Neural progenitor cell (in vitro differentiated cells): ENCODE data around the gene MAP2. TPM values are rescaled to one million over a fixed set of nuclear protein-coding genes. Genes with fewer than 3 reads are reported as not detected.

ENCODE experiments used
- DNase-seq: peaks from one replicate; pipeline ENCODE4 v3.0.0-alpha.2; 2016; ENCODE audit warnings: low spot score
- H2AFZ ChIP-seq: fragments of 200-600 bp; sonication (generic); replicated peaks from 2 replicates; pipeline ENCODE4 v1.6.1; 2016; ENCODE audit warnings: antibody characterized with exemption
- H3F3A ChIP-seq: fragments of 200-600 bp; sonication (generic); 2 replicates; pipeline ENCODE4 v1.6.1; 2016; ENCODE audit warnings: antibody characterized with exemption, low read depth
- H3K27ac ChIP-seq: fragments of 200-600 bp; sonication (generic); 2 replicates; pipeline ENCODE4 v1.5.1; 2016; ENCODE audit warnings: mild to moderate bottlenecking
- H3K27me3 ChIP-seq: fragments of 200-600 bp; sonication (generic); 2 replicates; pipeline ENCODE4 v1.6.1; 2016; ENCODE audit warnings: mild to moderate bottlenecking, moderate library complexity
- H3K36me3 ChIP-seq: fragments of 200-600 bp; sonication (generic); 2 replicates; pipeline ENCODE4 v1.5.1; 2016
- H3K4me1 ChIP-seq: fragments of 200-600 bp; sonication (generic); 2 replicates; pipeline ENCODE4 v1.6.1; 2016; ENCODE audit warnings: mixed run types
- H3K4me2 ChIP-seq: fragments of 200-600 bp; sonication (generic); 2 replicates; pipeline ENCODE4 v1.6.1; 2016
- H3K4me3 ChIP-seq: fragments of 200-600 bp; sonication (generic); 2 replicates; pipeline ENCODE4 v1.5.1; 2016
- H3K79me2 ChIP-seq: fragments of 200-600 bp; sonication (generic); 2 replicates; pipeline ENCODE4 v1.6.1; 2016; ENCODE audit warnings: low read depth
- H3K9ac ChIP-seq: fragments of 200-600 bp; sonication (generic); 2 replicates; pipeline ENCODE4 v1.6.1; 2016
- H3K9me3 ChIP-seq: fragments of 200-600 bp; sonication (generic); 2 replicates; pipeline ENCODE4 v1.5.1; 2016; ENCODE audit warnings: low read depth
- H4K20me1 ChIP-seq: fragments of 200-600 bp; sonication (generic); 2 replicates; pipeline ENCODE4 v1.6.1; 2016; ENCODE audit warnings: low read depth
- H3K27ac Mint-ChIP-seq: 3 replicates; pipeline ENCODE4 v1.8.0; 2021; ENCODE audit warnings: mixed read lengths
- H3K27me3 Mint-ChIP-seq: 2 replicates; pipeline ENCODE4 v1.8.0; 2022; ENCODE audit warnings: low read depth, mild to moderate bottlenecking, inconsistent platforms, moderate library complexity, mixed read lengths; ENCODE audit not compliant: insufficient read depth
- H3K36me3 Mint-ChIP-seq: 3 replicates; pipeline ENCODE4 v1.8.0; 2021; ENCODE audit warnings: mixed read lengths
- H3K4me1 Mint-ChIP-seq: 3 replicates; pipeline ENCODE4 v1.8.0; 2021; ENCODE audit warnings: mixed read lengths
- H3K4me3 Mint-ChIP-seq: 3 replicates; pipeline ENCODE4 v1.8.0; 2021; ENCODE audit warnings: mild to moderate bottlenecking, moderate library complexity, mixed read lengths
- H3K9me3 Mint-ChIP-seq: 3 replicates; pipeline ENCODE4 v1.8.0; 2020; ENCODE audit warnings: mixed read lengths
- EZH2 ChIP-seq: fragments of 200-600 bp; sonication (generic); IDR thresholded peaks from 2 replicates; pipeline ENCODE4 v1.6.1; 2017; ENCODE audit warnings: antibody characterized with exemption, mild to moderate bottlenecking, moderate library complexity
- EZH2phosphoT487 ChIP-seq: fragments of 200-600 bp; sonication (generic); IDR thresholded peaks from 2 replicates; pipeline ENCODE4 v1.6.1; 2017; ENCODE audit warnings: antibody characterized with exemption
- total RNA-seq: library from RNA; depleted of rRNA; stranded (reverse); fragments of >200 nt; gene quantifications from 2 replicates; pipeline ENCODE4 v1.2.3, GENCODE V29; 2015; ENCODE audit warnings: low replicate concordance
- TF ChIP-seq, protein P1 (sequence below): fragments of 200-600 bp; sonication (generic); IDR thresholded peaks from 2 replicates; pipeline ENCODE4 v1.5.1; 2017; ENCODE audit warnings: antibody characterized with exemption, mild to moderate bottlenecking

Gene MAP2
- total RNA-seq, 1 donor from 2014 or later, result 102 TPM

DNA sequence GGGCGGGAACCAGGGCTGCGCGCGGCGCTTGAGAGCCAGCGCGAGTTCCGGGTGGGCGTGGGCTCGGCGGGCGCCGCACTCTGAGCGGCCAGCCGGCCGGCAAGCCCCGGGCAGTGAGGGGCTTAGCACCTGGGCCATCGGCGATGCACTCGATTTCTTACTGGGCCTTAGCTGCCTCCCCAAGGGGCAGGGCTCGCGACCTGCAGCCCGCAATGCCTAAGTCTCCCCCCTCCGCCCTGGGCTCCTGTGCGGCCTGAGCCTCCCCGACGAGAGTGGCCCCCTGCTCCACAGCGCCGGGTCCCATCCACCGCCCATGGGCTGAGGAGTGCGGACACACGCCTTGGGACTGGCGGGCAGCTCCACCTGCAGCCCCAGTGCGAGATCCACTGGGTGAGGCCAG is 36.5 kb upstream of the MAP2 start:
- peak overlapping the region; percentile 100 for H3K27ac Mint-ChIP-seq
- no peak for DNase-seq
- H3K36me3 ChIP-seq, result no peaks in the 10 kb centered on the region
- H3K4me1 ChIP-seq, result peaks cover 23% of the 10 kb centered on the region
- H3K27ac ChIP-seq, result no peak overlapping the region
- H3K9me3 Mint-ChIP-seq, result peaks cover 14% of the 10 kb centered on the region
- no peaks in the 10 kb centered on the region for H3K9me3 ChIP-seq
- TF ChIP-seq, protein P1, sequence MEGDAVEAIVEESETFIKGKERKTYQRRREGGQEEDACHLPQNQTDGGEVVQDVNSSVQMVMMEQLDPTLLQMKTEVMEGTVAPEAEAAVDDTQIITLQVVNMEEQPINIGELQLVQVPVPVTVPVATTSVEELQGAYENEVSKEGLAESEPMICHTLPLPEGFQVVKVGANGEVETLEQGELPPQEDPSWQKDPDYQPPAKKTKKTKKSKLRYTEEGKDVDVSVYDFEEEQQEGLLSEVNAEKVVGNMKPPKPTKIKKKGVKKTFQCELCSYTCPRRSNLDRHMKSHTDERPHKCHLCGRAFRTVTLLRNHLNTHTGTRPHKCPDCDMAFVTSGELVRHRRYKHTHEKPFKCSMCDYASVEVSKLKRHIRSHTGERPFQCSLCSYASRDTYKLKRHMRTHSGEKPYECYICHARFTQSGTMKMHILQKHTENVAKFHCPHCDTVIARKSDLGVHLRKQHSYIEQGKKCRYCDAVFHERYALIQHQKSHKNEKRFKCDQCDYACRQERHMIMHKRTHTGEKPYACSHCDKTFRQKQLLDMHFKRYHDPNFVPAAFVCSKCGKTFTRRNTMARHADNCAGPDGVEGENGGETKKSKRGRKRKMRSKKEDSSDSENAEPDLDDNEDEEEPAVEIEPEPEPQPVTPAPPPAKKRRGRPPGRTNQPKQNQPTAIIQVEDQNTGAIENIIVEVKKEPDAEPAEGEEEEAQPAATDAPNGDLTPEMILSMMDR, result no peak
- no peak for TF ChIP-seq EZH2phosphoT487
- TF ChIP-seq EZH2, result no peak
- H3K27me3 Mint-ChIP-seq, result peaks cover 4% of the 10 kb centered on the region
- no peaks in the 10 kb centered on the region for H3K27me3 ChIP-seq
- no peaks in the 10 kb centered on the region for H3K79me2 ChIP-seq
- peaks cover 20% of the 10 kb centered on the region for H3F3A ChIP-seq
- H3K4me3 ChIP-seq, result no peak overlapping the region
- H3K4me1 Mint-ChIP-seq, result peaks cover 37% of the 10 kb centered on the region
- H3K36me3 Mint-ChIP-seq, result peaks cover 6% of the 10 kb centered on the region
- no peak overlapping the region for H3K9ac ChIP-seq
- H3K4me3 Mint-ChIP-seq, result no peak overlapping the region
- H2AFZ ChIP-seq, result no peak overlapping the region
- H4K20me1 ChIP-seq, result no peaks in the 10 kb centered on the region
- no peak overlapping the region for H3K4me2 ChIP-seq

DNA sequence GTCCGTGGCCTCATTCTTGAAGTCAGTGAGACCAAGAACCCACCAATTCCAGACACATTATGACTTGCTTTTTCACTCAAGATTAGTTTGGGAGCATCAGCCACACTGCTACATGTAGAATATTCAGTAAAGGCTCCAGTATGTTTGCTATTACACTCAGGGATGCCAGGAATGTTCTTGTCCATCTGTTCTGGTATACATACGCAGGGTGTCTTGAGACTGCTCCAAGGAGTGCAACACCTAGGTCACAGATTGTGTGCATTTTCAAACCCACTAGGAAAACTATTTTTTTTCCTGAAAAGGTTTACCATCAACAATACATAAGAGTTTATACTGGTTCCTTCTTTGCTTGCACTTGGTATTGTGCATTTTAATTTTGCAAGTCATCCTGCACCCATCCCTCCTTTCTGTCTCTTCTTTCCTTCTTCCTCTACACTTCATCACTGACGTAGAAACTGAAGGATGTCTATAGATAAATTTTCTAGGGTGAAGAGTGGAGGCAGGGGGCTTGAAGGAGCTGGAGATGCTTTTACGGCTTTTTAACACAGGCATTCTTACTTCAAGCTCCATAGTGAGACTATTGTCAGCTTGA is 35.3 kb upstream of the MAP2 start:
- Histone ChIP-seq H2AFZ (peak overlapping the region; percentile 60), H3K4me3 (no peak overlapping the region), H3F3A (peaks cover 20% of the 10 kb centered on the region), H3K4me1 (peaks cover 23% of the 10 kb centered on the region), H3K79me2 (no peaks in the 10 kb centered on the region), H3K27me3 (no peaks in the 10 kb centered on the region), H3K9ac (no peak overlapping the region), H3K9me3 (no peaks in the 10 kb centered on the region), H3K27ac (peak overlapping the region; percentile 16), H4K20me1 (no peaks in the 10 kb centered on the region), H3K36me3 (no peaks in the 10 kb centered on the region), H3K4me2 (peak overlapping the region; percentile 70)
- Mint-ChIP-seq H3K36me3 (peaks cover 6% of the 10 kb centered on the region), H3K27ac (peak overlapping the region; percentile 100), H3K4me3 (peak overlapping the region; percentile 54), H3K4me1 (peaks cover 42% of the 10 kb centered on the region), H3K27me3 (peaks cover 4% of the 10 kb centered on the region), H3K9me3 (peaks cover 12% of the 10 kb centered on the region)
- no peak for DNase-seq
- TF ChIP-seq, protein P1, result no peak
- TF ChIP-seq EZH2, result no peak
- TF ChIP-seq EZH2phosphoT487, result no peak

DNA sequence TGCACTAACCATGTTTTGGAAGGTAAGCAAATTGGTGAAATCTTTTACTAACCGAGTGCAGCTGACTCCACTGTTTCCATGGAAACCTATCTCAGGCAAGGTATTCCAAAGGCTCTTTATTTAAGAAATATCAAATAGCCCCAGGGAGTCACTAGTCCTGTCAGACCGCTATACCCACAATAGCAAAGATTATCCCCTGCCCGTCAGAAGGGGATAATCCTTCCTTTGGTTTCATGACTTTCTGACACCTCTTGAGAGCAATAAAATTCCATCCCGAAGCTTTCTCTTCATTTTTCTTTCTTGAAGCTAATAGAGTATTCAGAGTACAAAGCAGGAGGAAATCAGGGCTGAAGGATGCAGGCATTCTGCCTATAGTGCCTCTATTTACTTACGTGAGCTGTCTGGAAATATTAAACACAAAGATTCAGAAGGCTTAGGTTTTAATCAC is 34.7 kb upstream of the MAP2 start:
- no peaks in the 10 kb centered on the region for H4K20me1 ChIP-seq
- H3K79me2 ChIP-seq, result no peaks in the 10 kb centered on the region
- H3K27ac ChIP-seq, result peak overlapping the region; percentile 66
- no peaks in the 10 kb centered on the region for H3K36me3 ChIP-seq
- peak; percentile 68 for DNase-seq
- Mint-ChIP-seq H3K27me3 (peaks cover 4% of the 10 kb centered on the region), H3K36me3 (peaks cover 6% of the 10 kb centered on the region), H3K27ac (peak overlapping the region; percentile 98), H3K9me3 (peaks cover 12% of the 10 kb centered on the region), H3K4me3 (no peak overlapping the region), H3K4me1 (peaks cover 46% of the 10 kb centered on the region)
- no peak overlapping the region for H3K9ac ChIP-seq
- H3K4me3 ChIP-seq, result peak overlapping the region; percentile 14
- no peaks in the 10 kb centered on the region for H3K27me3 ChIP-seq
- no peaks in the 10 kb centered on the region for H3K9me3 ChIP-seq
- H2AFZ ChIP-seq, result no peak overlapping the region
- peaks cover 20% of the 10 kb centered on the region for H3F3A ChIP-seq
- no peak for TF ChIP-seq EZH2phosphoT487
- TF ChIP-seq, protein P1, result no peak
- no peak for TF ChIP-seq EZH2
- H3K4me1 ChIP-seq, result peaks cover 23% of the 10 kb centered on the region
- peak overlapping the region; percentile 70 for H3K4me2 ChIP-seq
